UCSD-AML1 (cell line): ENCODE measurements around the gene CYP20A1.
"Not testable (repeated sequence)": the region's sequence is repeated elsewhere in the genome, so short reads cannot be mapped to it uniquely, and the experiment has no call there.

Experiments
- DNase-seq: peaks from one replicate; lab custom pipeline; 2025; ENCODE audit not compliant: unreplicated experiment; lab: John Stamatoyannopoulos, UW

The CYP20A1 gene, protein sequence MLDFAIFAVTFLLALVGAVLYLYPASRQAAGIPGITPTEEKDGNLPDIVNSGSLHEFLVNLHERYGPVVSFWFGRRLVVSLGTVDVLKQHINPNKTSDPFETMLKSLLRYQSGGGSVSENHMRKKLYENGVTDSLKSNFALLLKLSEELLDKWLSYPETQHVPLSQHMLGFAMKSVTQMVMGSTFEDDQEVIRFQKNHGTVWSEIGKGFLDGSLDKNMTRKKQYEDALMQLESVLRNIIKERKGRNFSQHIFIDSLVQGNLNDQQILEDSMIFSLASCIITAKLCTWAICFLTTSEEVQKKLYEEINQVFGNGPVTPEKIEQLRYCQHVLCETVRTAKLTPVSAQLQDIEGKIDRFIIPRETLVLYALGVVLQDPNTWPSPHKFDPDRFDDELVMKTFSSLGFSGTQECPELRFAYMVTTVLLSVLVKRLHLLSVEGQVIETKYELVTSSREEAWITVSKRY

DNA sequence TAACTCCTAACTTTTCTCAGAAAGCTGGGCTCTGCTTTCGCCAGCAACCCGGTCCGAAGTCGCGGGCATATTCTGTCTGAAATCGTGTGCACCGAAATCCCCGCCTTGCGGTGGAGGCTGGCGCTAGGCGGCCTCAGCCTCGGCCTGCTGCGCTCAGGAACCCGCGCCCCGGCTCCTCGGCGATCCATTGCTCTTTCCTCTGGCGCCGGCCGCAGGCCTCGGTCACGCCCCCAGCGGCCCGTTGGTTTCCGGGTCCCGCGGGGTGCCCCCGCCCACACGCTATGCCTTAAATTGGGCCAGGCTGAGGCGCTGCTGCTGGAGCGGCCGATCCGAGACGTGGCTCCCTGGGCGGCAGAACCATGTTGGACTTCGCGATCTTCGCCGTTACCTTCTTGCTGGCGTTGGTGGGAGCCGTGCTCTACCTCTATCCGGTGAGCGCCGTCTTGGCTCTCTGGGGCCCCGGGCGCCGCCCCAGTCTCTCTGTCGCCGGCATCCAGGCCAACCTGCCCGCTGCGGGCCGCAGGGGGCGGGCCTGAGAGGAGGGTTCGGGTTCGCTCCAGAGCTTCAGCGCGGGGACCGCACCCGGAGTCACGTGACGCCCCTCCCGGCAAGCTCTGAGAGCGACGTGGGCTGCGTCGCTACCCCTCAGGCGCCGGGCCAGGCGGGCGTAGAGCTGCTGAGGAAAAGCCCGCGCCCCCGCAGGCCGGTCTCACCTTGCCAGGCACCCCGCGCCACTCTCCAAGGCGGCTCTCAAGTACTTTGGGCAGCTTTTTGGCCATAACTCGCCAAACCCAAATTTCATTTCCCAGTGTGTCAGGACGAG, at the start of gene CYP20A1:
Gene CYP20A1 (plus strand): TSS at position 315 of the 823 bp plus-strand sequence. CDS start 45 bp downstream, at position 360.
- peak; percentile 97 for DNase-seq

DNA sequence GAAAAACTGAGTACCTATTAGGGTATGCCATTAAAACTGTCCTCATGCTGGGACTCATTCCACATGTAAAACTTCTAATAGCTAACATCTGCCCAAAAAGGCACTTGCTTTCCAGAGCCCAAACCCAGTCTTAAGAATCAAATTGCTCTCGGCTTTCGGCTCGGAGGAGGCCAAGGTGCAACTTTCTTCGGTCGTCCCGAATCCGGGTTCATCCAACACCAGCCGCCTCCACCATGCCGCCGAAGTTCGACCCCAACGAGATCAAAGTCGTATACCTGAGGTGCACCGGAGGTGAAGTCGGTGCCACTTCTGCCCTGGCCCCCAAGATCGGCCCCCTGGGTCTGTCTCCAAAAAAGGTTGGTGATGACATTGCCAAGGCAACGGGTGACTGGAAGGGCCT, 48.3 kb upstream of the CYP20A1 start:
- DNase-seq, result not testable (repeated sequence)

DNA sequence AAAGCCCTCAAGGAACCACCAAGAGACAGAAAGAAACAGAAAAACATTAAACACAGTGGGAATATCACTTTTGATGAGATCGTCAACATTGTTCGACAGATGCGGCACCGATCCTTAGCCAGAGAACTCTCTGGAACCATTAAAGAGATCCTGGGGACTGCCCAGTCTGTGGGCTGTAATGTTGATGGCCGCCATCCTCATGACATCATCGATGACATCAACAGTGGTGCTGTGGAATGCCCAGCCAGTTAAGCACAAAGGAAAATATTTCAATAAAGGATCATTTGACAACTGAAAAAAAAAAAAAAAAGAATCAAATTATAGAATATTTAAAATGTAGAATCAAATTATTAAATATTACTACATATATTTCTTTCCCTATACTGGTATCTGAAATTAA, 47.8 kb upstream of the CYP20A1 start:
- not testable (repeated sequence) for DNase-seq

DNA sequence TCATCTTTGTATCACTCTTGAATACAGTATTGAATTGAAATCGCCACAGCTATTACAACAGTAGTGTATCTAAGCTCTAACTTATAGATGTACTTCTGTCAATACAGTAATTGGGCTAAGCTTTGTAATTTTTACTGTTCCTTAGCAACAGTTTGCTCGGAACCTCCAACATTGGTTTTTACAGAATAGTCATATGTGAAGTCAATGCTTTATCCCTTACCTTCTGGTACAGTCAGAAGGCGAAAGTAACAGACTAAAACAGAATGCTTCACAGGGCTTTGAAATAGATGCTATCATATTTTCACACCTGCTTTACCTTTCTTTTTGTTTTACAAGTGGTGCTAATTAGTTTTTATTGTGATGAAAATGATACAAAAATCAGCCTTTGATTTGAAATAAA, 46.9 kb upstream of the CYP20A1 start:
- no peak for DNase-seq

DNA sequence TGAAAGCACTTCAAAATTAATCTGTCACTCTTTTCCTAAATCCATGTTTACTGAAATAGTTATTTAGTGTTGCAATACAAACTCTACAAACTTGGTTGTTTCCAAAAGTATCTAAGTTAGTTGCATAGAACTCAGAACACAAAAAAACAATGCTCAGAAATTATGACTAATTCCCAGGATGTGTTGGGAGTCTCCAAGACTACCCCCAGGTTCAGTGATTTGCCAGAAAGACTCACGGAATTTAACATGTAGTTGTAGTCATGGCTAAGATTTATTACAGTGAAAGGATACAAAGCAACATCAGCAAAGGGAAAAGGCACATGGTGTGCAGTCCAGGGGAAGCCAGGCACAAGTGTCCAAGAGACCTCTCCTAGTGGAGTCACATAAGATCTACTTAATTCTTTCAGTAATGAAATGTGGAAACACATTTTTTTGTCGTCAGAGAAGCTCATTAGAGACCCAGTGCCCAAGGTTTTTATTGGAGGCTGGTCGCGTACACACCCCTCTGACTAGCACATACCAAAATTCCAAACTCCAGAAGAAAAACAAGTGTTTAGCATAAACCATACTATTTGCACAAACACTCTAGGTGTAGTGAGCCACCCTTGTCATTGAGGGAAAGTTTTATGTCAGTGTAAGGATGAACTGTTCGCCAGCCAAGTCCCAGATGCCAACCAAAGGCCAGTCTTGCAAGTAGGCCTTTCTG, 43.3 kb upstream of the CYP20A1 start:
- no peak for DNase-seq

DNA sequence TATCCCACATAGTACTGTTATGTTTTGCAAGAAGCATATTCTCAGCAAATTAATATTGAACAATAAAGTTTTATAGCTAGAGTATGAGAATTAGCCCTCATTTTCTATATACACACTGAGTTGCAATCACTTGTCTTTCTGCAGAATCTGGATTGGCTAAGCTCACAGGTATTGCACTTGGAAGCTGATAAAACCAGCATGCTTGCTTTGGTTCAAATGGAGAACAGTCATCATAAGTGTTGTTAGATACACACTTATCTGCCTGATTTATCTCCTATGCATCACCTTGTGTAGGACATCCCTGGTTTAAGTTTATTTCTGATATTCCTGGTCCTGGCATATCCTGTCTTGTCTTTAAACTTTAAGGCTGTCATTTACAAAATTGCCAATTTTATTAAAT, 38.0 kb upstream of the CYP20A1 start:
- no peak for DNase-seq

DNA sequence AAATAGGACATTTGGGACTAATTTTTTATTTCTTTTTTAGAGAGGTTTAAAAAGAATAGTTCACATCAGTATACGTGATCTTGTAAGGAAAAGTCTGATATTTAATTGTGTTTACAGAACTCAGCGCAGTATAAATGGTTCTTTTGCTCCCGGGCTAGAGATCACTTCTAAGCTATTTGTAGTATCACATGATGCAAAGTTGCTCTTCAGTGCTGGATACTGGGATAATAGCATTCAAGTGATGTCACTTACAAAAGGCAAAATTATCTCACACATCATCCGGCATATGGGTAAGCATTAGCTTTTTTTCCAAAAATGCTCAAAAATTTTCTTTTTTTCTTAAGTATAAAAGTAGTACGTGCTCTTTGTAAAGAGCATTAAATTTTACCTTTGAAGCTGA, 37.4 kb upstream of the CYP20A1 start:
- no peak for DNase-seq

DNA sequence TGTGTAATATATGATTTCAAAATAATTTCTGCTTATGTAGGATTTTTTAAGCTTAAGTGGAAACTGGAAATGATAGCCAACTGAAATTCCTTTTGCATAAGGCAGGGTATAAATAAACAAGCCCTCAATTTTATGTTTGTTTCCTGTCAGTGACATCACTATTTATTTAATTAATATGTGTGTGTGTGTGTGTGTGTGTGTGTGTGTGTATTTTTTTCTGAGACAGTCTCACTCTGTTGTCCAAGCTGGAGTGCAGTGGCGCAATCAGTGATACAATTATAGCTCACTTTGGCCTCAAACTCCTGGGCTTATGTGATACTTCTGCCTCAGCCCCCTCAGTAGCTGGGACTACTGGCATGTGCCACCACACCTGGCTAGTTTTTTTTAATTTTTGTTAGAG, 29.3 kb upstream of the CYP20A1 start:
- DNase-seq, result no peak

DNA sequence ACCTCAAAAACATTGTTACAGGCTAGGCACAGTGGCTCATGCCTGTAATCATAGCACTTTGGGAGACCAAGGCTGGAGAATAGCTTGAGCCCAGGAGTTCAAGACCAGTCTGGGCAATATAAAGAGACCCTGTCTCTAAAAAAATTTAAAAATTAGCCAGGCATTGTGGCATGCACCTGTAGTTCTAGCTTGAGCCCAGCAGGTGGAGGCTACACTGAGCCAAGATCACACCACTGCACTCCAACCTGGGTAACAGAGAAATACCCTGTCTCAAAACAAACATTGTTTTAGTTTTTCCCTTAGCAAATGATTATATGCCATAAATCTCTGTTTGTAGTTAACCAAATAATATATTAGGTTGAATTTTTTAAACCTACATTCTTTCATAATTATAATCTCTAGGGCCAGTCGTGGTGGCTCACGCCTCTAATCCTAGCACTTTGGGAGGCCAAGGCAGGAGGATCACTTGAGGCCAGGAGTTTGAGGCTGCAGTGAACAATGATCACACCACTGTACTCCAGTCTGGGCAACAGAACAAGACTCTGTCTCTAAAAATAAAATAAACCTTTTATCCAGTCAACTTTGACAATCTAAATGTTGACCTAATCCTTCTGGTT, 13.3 kb upstream of the CYP20A1 start:
- DNase-seq, result no peak

DNA sequence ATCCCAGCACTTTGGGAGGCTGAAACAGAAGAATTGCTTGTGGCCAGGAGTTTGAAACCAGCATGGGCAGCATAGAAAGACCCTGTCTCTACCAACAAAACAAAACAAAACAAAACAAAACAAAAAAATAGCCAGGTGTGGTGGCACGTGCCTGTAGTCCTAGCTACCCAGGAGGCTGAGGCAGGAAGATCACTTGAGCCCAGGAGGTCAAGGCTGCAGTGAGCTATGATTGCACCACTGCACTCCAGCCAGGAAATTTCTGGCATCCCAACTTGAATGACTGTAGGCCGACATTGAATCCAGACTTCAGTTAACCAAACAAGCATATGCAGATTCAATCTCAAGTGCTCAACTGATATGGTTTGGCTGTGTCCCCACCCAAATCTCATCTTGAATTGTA, 9.1 kb upstream of the CYP20A1 start:
- not testable (repeated sequence) for DNase-seq

DNA sequence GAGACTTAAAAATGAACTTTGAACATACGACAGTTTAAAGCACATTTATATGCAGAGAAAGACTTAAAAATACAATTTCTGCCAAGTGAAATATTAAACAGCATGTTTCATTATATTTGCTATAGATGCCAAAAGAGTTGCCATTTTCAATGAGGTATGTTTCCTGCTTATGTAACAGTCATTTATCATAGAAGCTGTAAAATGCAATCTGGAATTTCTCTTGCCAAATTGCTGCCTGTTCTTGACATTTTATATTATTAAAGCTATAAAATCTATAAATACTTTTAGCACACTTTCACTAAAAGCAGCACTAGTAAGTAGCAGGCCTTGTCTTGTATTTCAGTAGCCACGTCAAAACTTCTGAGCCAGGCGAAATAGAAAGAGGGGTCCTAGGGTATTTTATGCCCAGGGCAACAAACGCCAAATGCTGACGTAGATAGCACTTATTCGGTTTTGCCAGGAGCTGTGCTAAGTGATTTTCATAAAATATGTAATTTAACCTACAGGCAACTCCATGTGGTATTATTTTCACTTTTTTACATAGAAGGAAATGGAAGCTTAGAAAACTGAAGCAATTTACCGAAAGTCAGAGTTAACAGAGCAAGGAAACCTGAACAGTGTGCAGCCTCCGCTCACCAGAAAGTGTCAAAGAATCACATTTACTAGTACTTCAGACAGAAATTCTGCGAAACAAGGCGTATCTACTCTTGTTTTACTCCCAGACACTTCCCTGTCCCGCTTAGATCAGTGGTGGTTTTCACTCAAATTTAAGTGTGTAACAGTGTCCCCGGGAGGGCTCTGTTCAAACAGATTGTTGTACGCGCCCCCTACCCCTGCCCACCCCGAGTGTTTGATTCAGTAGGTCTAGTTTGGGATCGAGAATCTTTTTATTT, 1.2 kb upstream of the CYP20A1 start:
- DNase-seq, result no peak

DNA sequence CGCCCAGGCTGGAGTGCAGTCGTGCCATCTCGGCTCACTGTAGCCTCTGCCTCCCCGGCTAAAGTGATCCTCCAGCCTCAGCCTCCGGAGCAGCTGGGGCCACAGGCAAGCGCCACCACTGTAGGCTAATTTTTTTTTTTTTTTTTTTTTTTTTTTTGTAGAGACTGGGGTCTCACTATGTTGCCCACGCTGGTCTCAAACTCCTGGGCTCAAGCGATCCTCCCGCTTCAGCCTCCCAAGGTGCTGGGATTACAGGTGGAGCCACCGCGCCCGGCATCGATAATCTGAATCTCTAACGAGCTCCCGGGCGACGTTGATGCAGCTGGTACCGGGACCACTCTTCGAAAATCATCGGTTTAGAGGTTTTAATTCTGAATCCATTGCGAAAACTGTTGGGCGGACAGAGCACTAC, 520 bp upstream of the CYP20A1 start:
- no peak for DNase-seq

DNA sequence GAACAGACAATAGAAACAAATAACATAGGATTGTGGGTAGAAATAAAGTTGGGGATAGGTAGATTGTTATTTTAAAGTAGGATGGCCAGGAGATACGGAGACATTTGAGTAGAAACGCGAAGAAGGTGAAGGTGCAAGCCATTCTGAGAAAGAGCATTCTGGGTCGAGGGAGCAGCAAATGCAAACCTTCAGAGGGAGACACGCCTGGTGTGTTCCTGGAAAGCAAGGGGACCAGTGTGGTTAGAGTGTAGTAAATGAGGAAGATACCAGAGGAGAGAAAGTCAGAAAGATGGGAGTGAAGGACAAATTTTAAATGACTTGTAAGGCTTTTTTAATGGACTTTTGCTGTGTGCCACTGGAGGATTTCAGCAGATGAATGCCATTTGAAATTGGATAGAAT, 1.7 kb downstream of the CYP20A1 start:
- DNase-seq, result no peak

DNA sequence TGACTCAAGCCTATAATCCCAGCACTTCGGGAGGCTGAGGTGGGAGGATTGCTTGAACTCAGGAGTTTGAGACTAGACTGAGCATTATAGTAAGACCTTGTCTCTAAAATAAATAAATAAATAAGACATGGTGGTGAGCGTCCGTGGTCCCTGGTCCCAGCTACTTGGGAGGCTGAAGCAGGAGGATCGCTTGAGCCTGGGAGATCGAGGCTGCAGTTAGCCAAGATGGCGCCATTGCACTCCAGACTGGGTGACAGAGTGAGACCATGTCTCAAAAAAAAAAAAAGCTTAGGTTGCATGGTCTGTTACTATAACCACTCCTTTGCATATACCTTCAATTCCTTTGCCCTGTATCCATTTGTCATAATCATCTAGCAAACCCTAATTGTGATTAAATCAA, 3.7 kb downstream of the CYP20A1 start:
- DNase-seq, result no peak

DNA sequence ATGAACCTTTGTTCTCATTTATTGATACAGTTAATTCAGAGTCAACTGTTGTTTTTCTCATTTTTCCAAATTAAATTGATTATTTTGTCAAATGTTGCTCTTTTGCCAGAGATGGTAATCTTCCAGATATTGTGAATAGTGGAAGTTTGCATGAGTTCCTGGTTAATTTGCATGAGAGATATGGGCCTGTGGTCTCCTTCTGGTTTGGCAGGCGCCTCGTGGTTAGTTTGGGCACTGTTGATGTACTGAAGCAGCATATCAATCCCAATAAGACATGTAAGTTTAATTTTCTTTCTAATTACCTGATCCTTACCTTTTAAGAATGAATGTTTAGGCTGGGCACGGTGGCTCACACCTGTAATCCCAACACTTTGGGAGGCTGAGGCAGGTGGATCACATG, 7.8 kb downstream of the CYP20A1 start:
- DNase-seq, result no peak

DNA sequence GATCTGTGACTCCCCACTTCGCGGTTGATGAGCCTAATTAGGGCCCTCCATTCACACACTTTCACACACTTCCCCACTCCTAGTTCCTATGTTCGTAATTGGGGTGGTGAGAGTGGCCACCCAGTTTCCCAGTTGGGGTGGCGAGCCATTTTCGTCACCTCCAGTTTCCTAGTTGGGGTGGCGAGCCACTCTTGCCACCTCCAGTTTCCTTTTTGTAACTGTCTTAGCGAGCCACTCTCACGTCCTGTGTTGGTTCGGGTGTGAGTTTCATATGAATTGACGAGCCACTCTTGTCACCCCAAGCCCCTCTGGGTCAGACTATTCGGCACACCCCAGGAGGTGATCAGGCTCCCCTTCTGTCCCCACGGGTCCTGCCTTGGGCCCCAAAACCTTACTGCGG, 14.0 kb downstream of the CYP20A1 start:
- DNase-seq, result no peak

DNA sequence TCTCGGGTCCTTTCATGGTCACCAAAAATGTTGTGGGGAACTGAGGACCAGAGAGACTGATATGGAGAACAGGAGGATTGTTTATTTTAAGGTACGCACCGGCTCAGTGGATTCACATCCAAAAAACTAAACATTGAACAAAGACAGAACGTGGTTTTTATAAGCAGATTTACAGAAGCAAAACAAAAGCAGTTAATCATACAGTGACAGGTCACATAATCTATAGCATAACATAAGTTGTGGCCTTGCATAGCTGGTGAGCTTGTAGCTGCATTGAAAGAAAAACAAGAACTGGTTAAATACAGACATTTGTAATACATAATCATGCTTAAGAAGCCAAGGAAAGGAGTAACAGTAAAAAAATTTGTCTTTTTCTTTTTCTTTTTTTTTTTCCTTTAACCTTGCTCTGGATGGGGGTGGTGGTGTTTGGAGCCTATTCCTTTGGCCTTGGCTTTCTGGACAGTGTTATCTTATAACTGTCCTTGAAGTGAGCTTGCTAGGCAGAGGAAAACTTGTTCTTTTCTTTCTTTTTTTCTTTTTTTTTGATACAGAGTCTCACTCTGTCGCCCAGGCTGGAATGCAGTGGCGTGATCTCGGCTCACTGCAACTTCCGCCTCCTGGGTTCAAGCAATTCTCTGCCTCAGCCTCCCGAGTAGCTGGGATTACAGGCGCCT, 14.7 kb downstream of the CYP20A1 start:
- DNase-seq, result not testable (repeated sequence)

DNA sequence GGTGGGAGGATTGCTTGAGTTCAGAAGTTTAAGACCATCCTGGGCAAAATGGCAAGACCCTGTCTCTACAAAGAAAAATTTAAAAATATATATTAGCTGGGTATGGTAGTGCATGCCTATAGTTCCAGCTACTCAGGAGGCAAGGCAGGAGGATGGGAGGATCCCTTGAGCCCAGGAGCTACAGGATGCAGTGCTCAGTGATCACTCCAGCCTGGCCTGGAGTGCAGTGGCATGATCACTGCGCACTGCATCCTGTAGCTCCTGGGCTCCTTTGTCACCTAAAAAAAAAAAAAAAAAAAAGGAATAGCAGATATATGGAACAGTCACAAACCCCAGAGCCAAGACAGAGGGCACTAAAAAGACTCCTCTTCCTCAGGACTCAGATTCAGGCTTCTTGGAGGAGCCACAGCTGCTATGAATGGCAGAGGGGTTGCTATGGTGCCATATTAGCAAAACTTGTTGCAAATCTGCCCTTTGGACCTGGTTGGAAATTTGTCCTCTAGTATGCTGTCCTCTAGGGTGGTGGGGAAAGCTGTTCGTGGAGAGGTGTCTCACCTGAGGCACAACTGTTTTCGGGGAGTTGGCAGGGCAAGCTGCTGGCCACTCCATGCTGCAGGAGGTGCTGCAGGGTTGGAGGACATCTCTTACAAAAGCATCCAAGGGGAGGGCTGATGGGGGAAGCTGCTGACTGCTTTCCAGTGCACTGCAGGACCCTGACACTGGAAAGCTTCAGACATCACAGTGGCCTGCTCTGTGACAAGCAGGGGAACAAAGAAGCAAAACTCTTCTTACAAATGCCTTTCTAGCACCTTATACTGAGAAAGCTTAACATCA, 22.7 kb downstream of the CYP20A1 start:
- DNase-seq, result no peak

DNA sequence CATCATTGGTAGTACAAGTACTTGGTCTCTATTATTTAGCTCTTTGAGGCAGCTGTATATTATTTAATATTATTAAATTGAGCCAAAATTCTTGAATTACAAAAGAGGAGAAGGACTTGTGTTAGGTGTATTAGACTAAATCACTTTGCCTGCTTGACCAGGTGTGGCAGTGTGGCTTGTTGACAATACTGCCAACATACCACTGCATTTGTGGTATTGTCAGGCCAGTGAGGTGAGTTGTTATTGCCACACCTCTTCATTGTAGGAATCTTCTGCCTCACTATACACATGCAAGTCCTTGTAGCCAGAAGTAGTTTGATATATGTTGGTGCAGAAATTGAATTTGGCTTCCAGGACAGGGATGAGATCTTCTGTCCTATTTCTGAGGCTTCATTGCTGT, 40.5 kb downstream of the CYP20A1 start:
- no peak for DNase-seq
